ENCODE results near the gene COL1A1. TPM values are rescaled to one million over a fixed set of nuclear protein-coding genes. Genes with fewer than 3 reads are reported as not detected.

COL1A1 gene
- total and polyA plus RNA-seq, 4 donors, result 8.3 to 72.5 (median 35.8) TPM

- no peak overlapping the region for H3K9ac ChIP-seq (ENCODE audit: low read depth in 1 of 2, low read length in 2 of 2)
- 77% methylated on average over 9 of the region's 9 CpGs for WGBS
- H3K27ac ChIP-seq (ENCODE audit: low read depth in 1 of 2, low read length in 2 of 2), result no peak overlapping the region
- H3K4me3 ChIP-seq (ENCODE audit: low read depth in 1 of 3, low read length in 3 of 3), result no peak overlapping the region
- TF ChIP-seq EGR1 (IDR thresholded peaks at IDR 0.05; ENCODE audit: low read depth in 2 of 2) (no peak), FOXA2 (IDR thresholded peaks at IDR 0.05) (no peak), NR2F2 (IDR thresholded peaks at IDR 0.05) (no peak), RAD21 (IDR thresholded peaks at IDR 0.05) (no peak), YY1 (IDR thresholded peaks at IDR 0.05) (no peak), JUND (IDR thresholded peaks at IDR 0.05) (no peak), HNF4G (IDR thresholded peaks at IDR 0.05) (no peak), GABPA (IDR thresholded peaks at IDR 0.05 in 1 of 2, conservative IDR thresholded peaks at IDR 0.05 in 1 of 2) (no peak), MAX (IDR thresholded peaks at IDR 0.05) (no peak), TAF1 (conservative IDR thresholded peaks at IDR 0.05) (no peak), SP1 (IDR thresholded peaks at IDR 0.05) (no peak)
- TF ChIP-seq, protein P1, sequence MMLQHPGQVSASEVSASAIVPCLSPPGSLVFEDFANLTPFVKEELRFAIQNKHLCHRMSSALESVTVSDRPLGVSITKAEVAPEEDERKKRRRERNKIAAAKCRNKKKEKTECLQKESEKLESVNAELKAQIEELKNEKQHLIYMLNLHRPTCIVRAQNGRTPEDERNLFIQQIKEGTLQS (IDR thresholded peaks at IDR 0.05), result no peak
- TF ChIP-seq, protein P2, sequence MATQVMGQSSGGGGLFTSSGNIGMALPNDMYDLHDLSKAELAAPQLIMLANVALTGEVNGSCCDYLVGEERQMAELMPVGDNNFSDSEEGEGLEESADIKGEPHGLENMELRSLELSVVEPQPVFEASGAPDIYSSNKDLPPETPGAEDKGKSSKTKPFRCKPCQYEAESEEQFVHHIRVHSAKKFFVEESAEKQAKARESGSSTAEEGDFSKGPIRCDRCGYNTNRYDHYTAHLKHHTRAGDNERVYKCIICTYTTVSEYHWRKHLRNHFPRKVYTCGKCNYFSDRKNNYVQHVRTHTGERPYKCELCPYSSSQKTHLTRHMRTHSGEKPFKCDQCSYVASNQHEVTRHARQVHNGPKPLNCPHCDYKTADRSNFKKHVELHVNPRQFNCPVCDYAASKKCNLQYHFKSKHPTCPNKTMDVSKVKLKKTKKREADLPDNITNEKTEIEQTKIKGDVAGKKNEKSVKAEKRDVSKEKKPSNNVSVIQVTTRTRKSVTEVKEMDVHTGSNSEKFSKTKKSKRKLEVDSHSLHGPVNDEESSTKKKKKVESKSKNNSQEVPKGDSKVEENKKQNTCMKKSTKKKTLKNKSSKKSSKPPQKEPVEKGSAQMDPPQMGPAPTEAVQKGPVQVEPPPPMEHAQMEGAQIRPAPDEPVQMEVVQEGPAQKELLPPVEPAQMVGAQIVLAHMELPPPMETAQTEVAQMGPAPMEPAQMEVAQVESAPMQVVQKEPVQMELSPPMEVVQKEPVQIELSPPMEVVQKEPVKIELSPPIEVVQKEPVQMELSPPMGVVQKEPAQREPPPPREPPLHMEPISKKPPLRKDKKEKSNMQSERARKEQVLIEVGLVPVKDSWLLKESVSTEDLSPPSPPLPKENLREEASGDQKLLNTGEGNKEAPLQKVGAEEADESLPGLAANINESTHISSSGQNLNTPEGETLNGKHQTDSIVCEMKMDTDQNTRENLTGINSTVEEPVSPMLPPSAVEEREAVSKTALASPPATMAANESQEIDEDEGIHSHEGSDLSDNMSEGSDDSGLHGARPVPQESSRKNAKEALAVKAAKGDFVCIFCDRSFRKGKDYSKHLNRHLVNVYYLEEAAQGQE (IDR thresholded peaks at IDR 0.05), result no peak
- H3K9me3 ChIP-seq (ENCODE audit: control insufficient read depth in 4 of 4, low read length in 3 of 4), result no peaks in the 10 kb centered on the region
- H3K4me1 ChIP-seq (ENCODE audit: control insufficient read depth in 4 of 4, insufficient read depth in 4 of 4, low read length in 3 of 4), result peaks cover 0 to 6% (median 0%) of the 10 kb centered on the region in 4 donors
- H3K27me3 ChIP-seq (ENCODE audit: control insufficient read depth in 4 of 4, insufficient read depth in 4 of 4, low read length in 3 of 4), result no peaks in the 10 kb centered on the region
- H3K36me3 ChIP-seq (ENCODE audit: control insufficient read depth in 4 of 4, insufficient read depth in 3 of 4, low read depth in 1 of 4, low read length in 3 of 4), result no peaks in the 10 kb centered on the region
- DNase-seq (ENCODE audit: low spot score), result no peak
These were observed 10.1 kb upstream of the COL1A1 start for GRCh38 chr17:50211249-50212120.

DNA sequence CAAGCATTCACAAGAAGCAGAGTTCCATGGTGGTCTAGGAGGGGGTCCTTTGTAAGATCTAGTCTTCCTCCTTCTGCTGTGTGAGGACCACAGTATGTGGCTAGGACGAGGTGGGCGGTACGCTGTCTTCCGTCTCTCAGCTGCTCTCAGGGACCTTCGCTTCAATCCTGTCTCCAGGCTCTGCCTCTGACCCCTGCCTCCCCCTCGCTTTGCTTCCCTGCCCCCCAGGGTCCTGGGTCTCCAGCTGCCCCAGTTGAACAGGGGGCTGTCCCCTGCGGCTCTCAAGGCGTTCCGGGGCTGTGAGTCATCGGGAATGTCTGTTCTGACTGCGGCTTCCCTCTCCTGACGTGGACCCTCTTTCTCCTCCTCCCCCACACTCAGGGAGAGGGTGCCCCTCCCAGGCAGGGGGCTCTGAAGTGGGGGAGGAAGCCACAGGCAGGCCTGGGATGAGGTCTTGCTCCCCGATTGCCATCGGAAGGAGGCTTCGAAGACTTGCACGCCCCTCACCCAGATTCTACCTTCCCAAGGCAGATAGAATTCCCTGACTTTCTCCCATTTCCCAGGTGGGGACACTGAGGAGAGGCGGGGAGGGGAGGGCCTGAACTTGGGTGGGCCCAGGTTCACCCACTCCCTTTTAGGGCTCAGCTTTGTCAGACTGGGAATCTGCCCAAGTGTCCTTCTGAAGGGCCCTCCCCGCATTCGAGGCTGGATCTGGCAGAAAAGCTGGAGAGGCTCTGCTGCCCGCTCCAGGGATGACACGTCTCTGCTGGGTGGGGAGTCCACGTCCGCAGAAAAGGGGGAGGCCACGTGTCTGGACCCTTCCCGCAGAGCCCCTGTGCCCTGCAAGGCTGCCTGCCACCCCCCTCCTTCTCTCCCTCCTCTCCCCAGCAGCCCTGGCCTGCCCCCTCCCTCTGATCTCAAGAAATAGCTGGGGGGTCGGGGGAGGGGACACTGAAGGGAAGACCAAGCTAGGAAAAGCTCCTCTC is 9.1 kb upstream of the COL1A1 start:
- no peak for DNase-seq (ENCODE audit: low spot score)
- no peaks in the 10 kb centered on the region for H3K27me3 ChIP-seq (ENCODE audit: control insufficient read depth in 4 of 4, insufficient read depth in 4 of 4, low read length in 3 of 4)
- H3K36me3 ChIP-seq (ENCODE audit: control insufficient read depth in 4 of 4, insufficient read depth in 3 of 4, low read depth in 1 of 4, low read length in 3 of 4), result no peaks in the 10 kb centered on the region
- H3K4me3 ChIP-seq (ENCODE audit: low read depth in 1 of 3, low read length in 3 of 3), result no peak overlapping the region
- H3K4me1 ChIP-seq (ENCODE audit: control insufficient read depth in 4 of 4, insufficient read depth in 4 of 4, low read length in 3 of 4), result peaks cover 0 to 8% (median 0%) of the 10 kb centered on the region in 4 donors
- H3K27ac ChIP-seq (ENCODE audit: low read depth in 1 of 2, low read length in 2 of 2), result peak overlapping the region in 1 of 2 donors; percentile 78
- no peak overlapping the region for H3K9ac ChIP-seq (ENCODE audit: low read depth in 1 of 2, low read length in 2 of 2)
- H3K9me3 ChIP-seq (ENCODE audit: control insufficient read depth in 4 of 4, low read length in 3 of 4), result no peaks in the 10 kb centered on the region
- WGBS, result 69% methylated on average over 26 of the region's 26 CpGs
- no peak for TF ChIP-seq GABPA (IDR thresholded peaks at IDR 0.05 in 1 of 2, conservative IDR thresholded peaks at IDR 0.05 in 1 of 2)
- TF ChIP-seq ZBTB33 (IDR thresholded peaks at IDR 0.05), result no peak
- TF ChIP-seq SP1 (IDR thresholded peaks at IDR 0.05), result no peak
- TF ChIP-seq, protein P1 (IDR thresholded peaks at IDR 0.05), result no peak
- no peak for TF ChIP-seq FOXA1 (IDR thresholded peaks at IDR 0.05)
- no peak for TF ChIP-seq TAF1 (conservative IDR thresholded peaks at IDR 0.05)
- TF ChIP-seq FOXA2 (IDR thresholded peaks at IDR 0.05), result no peak
- no peak for TF ChIP-seq CTCF (IDR thresholded peaks at IDR 0.05; ENCODE audit: low read depth, low read length, missing input control)
- no peak for TF ChIP-seq MAX (IDR thresholded peaks at IDR 0.05)
- TF ChIP-seq RXRA (IDR thresholded peaks at IDR 0.05), result no peak
- TF ChIP-seq EGR1 (IDR thresholded peaks at IDR 0.05; ENCODE audit: low read depth in 2 of 2), result no peak
- TF ChIP-seq NR2F2 (IDR thresholded peaks at IDR 0.05), result peak; percentile 8
- peak in 1 of 2 donors; percentile 51 for TF ChIP-seq JUND (IDR thresholded peaks at IDR 0.05)
- no peak for TF ChIP-seq YY1 (IDR thresholded peaks at IDR 0.05)

Measured in liver (tissue), 9 donors.